Spleen (tissue), 3 donors: ENCODE measurements around the gene TRPV5.

Experiments used
- POLR2A ChIP-seq, 3 donors: fragments of 450-650 bp; IDR thresholded peaks; one replicate each; pipeline ENCODE4 v1.5.1; 2017; ENCODE audit warnings: antibody characterized with exemption in 3 of 3, mild to moderate bottlenecking in 1 of 3
- POLR2AphosphoS5 ChIP-seq, 3 donors: sonication (generic); formaldehyde crosslinking; IDR thresholded peaks; one replicate each; pipeline ENCODE4 v1.5.1; 2017; ENCODE audit warnings: antibody characterized with exemption in 3 of 3

DNA sequence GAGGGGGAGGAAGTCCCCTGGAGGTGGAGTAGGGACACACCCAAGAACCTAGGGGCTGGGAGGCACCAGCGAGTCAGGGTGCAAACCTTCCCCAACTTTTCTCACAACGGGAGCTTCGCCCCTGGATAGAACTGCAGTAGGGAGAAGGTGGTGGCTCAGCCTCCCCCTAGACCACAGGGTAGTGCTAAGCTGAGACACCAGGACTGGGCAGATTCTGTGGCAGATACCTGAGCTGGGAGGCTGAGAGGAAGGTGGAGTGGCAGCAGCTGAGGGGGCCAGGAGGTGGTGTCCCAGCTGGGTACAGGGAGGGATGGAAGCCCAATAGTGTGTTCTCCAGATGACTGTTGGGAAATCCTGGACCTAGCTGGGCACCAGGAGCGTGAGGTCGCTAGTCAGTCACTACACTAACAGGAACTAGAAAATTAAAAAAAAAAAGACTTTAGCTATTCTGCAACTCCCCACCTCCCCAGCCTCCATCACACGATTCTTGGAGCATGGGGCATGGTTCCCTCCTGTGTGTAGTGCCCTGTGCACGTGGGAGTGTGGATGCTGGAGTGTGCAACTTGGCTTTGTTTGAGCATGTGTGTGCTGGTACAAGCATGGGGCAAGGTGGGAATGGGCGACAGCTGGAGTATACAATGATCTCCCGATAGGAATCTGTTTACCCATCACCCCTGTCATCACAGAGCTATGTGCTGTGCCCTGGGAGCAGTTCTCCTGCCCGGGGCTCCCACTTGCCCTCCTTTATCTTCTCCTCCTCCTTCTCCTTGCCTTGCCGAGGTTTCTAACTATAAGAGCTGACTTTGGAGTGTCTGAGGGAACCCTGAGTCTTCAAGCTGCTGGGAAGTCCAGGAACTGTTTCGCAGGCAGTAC lies 39.2 kb downstream of the TRPV5 start:
- no peak for TF ChIP-seq POLR2AphosphoS5 (IDR thresholded peaks at IDR 0.05)
- TF ChIP-seq POLR2A (IDR thresholded peaks at IDR 0.05), result no peak
